Calu3 (cell line): ENCODE data around the gene BRPF3. TPM values are rescaled to one million over a fixed set of nuclear protein-coding genes. Genes with fewer than 3 reads are reported as not detected.
"Not testable (repeated sequence)": the region's sequence is repeated elsewhere in the genome, so short reads cannot be mapped to it uniquely, and the experiment has no call there.

ENCODE experiments used
- BruUV-seq: library from RNA; stranded (reverse); fragments of 400-500 nt; replicated peaks from 2 replicates; lab custom pipeline; 2021; lab: Mats Ljungman, UMichigan
- CTCF ChIA-PET: fragments of 300-600 bp; sonication (Branson Sonifier 250); formaldehyde crosslinking; loops from one replicate; lab custom pipeline; 2022; ENCODE audit warnings: antibody characterized with exemption; lab: Charles Lee
- DNase-seq: peaks from one replicate; pipeline ENCODE4 v3.0.0; 2022
- H3K27ac Mint-ChIP-seq: one replicate; pipeline ENCODE4 v1.8.0; 2022; ENCODE audit warnings: mixed read lengths; ENCODE audit not compliant: unreplicated experiment
- H3K27me3 Mint-ChIP-seq: one replicate; pipeline ENCODE4 v1.8.0; 2022; ENCODE audit warnings: mixed read lengths; ENCODE audit not compliant: unreplicated experiment
- H3K36me3 Mint-ChIP-seq: one replicate; pipeline ENCODE4 v1.8.0; 2022; ENCODE audit warnings: mild to moderate bottlenecking, moderate library complexity, mixed read lengths; ENCODE audit not compliant: insufficient read depth, unreplicated experiment
- H3K4me1 Mint-ChIP-seq: one replicate; pipeline ENCODE4 v1.8.0; 2022; ENCODE audit warnings: mild to moderate bottlenecking, low read depth, mixed read lengths; ENCODE audit not compliant: unreplicated experiment
- H3K4me3 Mint-ChIP-seq: one replicate; pipeline ENCODE4 v1.8.0; 2022; ENCODE audit warnings: mild to moderate bottlenecking, low read depth, moderate library complexity, mixed read lengths; ENCODE audit not compliant: unreplicated experiment
- H3K9me3 Mint-ChIP-seq: one replicate; pipeline ENCODE4 v1.8.0; 2022; ENCODE audit warnings: low read depth, mixed read lengths; ENCODE audit not compliant: unreplicated experiment
- CTCF ChIP-seq: fragments of 200-600 bp; IDR thresholded peaks from one replicate; pipeline ENCODE4 v1.8.0; 2022; ENCODE audit warnings: antibody characterized with exemption; ENCODE audit not compliant: unreplicated experiment
- intact Hi-C: fragments of 100-400 bp; cut with micrococcal nuclease; formaldehyde crosslinking; loops from one replicate; pipeline ENCODE4 v1.10.0; 2022; ENCODE audit not compliant: unreplicated experiment
- total RNA-seq: library from RNA; stranded (reverse); gene quantifications from 2 replicates; pipeline ENCODE4 v1.2.3, GENCODE V29; 2022

Gene BRPF3
- total RNA-seq, 1 experiment from 2014 or later = 49.1 TPM

- CTCF ChIA-PET = no interaction called here
- intact Hi-C loops = no loop called here
- no TSS peak for BruUV-seq
- H3K27me3 Mint-ChIP-seq = no peaks in the 10 kb centered on the region
- TF ChIP-seq CTCF = no peak
- DNase-seq = no peak
- no peaks in the 10 kb centered on the region for H3K9me3 Mint-ChIP-seq
- peaks cover 50% of the 10 kb centered on the region for H3K36me3 Mint-ChIP-seq
- H3K27ac Mint-ChIP-seq = no peak overlapping the region
- no peaks in the 10 kb centered on the region for H3K4me1 Mint-ChIP-seq
- H3K4me3 Mint-ChIP-seq = no peak overlapping the region
Measured at GRCh38 chr6:36217946-36218345, 21.4 kb downstream of the BRPF3 start.

GRCh38 chr6:36218516-36218915, 22.0 kb downstream of the BRPF3 start:
- H3K36me3 Mint-ChIP-seq = peaks cover 52% of the 10 kb centered on the region
- H3K4me1 Mint-ChIP-seq, intact Hi-C loops, DNase-seq, H3K27me3 Mint-ChIP-seq, H3K27ac Mint-ChIP-seq, H3K9me3 Mint-ChIP-seq, CTCF ChIA-PET, H3K4me3 Mint-ChIP-seq, BruUV-seq: not testable (repeated sequence)

- Mint-ChIP-seq H3K27ac (no peak overlapping the region), H3K4me1 (no peaks in the 10 kb centered on the region), H3K36me3 (peaks cover 48% of the 10 kb centered on the region), H3K4me3 (no peak overlapping the region), H3K27me3 (no peaks in the 10 kb centered on the region), H3K9me3 (no peaks in the 10 kb centered on the region)
- DNase-seq = no peak
- intact Hi-C loops = no loop called here
- no TSS peak for BruUV-seq
- TF ChIP-seq CTCF = no peak
- CTCF ChIA-PET = no interaction called here
Measured at GRCh38 chr6:36219081-36219480, 22.5 kb downstream of the BRPF3 start.

GRCh38 chr6:36220226-36220625, 23.7 kb downstream of the BRPF3 start:
- CTCF ChIA-PET = no interaction called here
- Mint-ChIP-seq H3K27me3 (no peaks in the 10 kb centered on the region), H3K4me1 (no peaks in the 10 kb centered on the region), H3K9me3 (no peaks in the 10 kb centered on the region), H3K36me3 (peaks cover 48% of the 10 kb centered on the region), H3K27ac (no peak overlapping the region), H3K4me3 (no peak overlapping the region)
- intact Hi-C loops = no loop called here
- DNase-seq = no peak
- no TSS peak for BruUV-seq
- no peak for TF ChIP-seq CTCF

GRCh38 chr6:36221674-36222073, 25.1 kb downstream of the BRPF3 start:
- no peaks in the 10 kb centered on the region for H3K27me3 Mint-ChIP-seq
- intact Hi-C loops = no loop called here
- H3K36me3 Mint-ChIP-seq = peaks cover 42% of the 10 kb centered on the region
- no peak for DNase-seq
- no peak overlapping the region for H3K27ac Mint-ChIP-seq
- TF ChIP-seq CTCF = no peak
- no TSS peak for BruUV-seq
- no peak overlapping the region for H3K4me3 Mint-ChIP-seq
- no peaks in the 10 kb centered on the region for H3K9me3 Mint-ChIP-seq
- CTCF ChIA-PET = interaction anchor here (0.7 to 1.0 kb wide), 2 partner anchors 9 to 30 kb away, joined by 3 read pairs; no protein-coding TSS in a partner anchor
- no peaks in the 10 kb centered on the region for H3K4me1 Mint-ChIP-seq
